Endothelial cell of umbilical vein (primary cell): Measurements from ENCODE around the gene STK24. TPM values are rescaled to one million over a fixed set of nuclear protein-coding genes. Genes with fewer than 3 reads are reported as not detected.

Experiments
- BruUV-seq: library from RNA; stranded (reverse); fragments of 400-500 nt; replicated peaks from 2 replicates; lab custom pipeline; 2021; lab: Mats Ljungman, UMichigan
- CTCF ChIA-PET: fragments of 300-600, 350-600 bp; sonication (Branson Sonifier 250); formaldehyde crosslinking; loops from one replicate; lab custom pipeline; 2021; ENCODE audit warnings: antibody characterized with exemption, inconsistent platforms; lab: Charles Lee
- POLR2A ChIA-PET: fragments of 300-600, 350-600 bp; sonication (Branson Sonifier 250); formaldehyde crosslinking; loops from one replicate; lab custom pipeline; 2021; ENCODE audit warnings: antibody characterized with exemption, inconsistent platforms; lab: Charles Lee
- DNase-seq: peaks from one replicate; pipeline ENCODE4 v3.0.0-alpha.2; 2011; ENCODE audit warnings: low read depth, low spot score
- FAIRE-seq: peaks from 2 replicates; lab custom pipeline; 2011; peaks lifted over from hg19 to GRCh38; lab: Jason Lieb, UNC
- H2AFZ ChIP-seq: 2 replicates; pipeline ENCODE4 v1.6.0; 2012; ENCODE audit warnings: low read depth, low read length, control low read depth, inconsistent platforms
- H3K27ac ChIP-seq: 2 replicates; pipeline ENCODE4 v1.5.1; 2011; ENCODE audit warnings: low read depth, mild to moderate bottlenecking, control low read depth, low read length, moderate library complexity; ENCODE audit not compliant: insufficient read depth
- H3K27me3 ChIP-seq, 2 experiments: 2 replicates each; pipeline versions ENCODE4 v1.6.0 to v1.6.1; 2011; ENCODE audit warnings: low read length in 2 of 2, mixed read lengths in 1 of 2; ENCODE audit not compliant: control insufficient read depth in 2 of 2, insufficient read depth in 2 of 2
- H3K36me3 ChIP-seq, 2 experiments: 2 replicates in 1 of 2; 3 replicates in 1 of 2; pipeline ENCODE4 v1.5.1; 2011; ENCODE audit warnings: low read length in 2 of 2, mild to moderate bottlenecking in 1 of 2, moderate library complexity in 1 of 2; ENCODE audit not compliant: control insufficient read depth in 2 of 2, insufficient read depth in 2 of 2; ENCODE audit errors: extremely low read depth in 1 of 2
- H3K4me1 ChIP-seq: 3 replicates; pipeline ENCODE4 v1.5.1; 2011; ENCODE audit warnings: mild to moderate bottlenecking, low read length; ENCODE audit not compliant: control insufficient read depth, insufficient read depth; ENCODE audit errors: extremely low read depth
- H3K4me2 ChIP-seq: 2 replicates; pipeline ENCODE4 v1.6.1; 2011; ENCODE audit warnings: low read length, control low read depth, mixed read lengths; ENCODE audit not compliant: insufficient read depth
- H3K4me3 ChIP-seq, 3 experiments: fragments of 200-600 bp in 1 of 3; sonication (generic), shearing (Covaris generic) in 1 of 3; replicated peaks in 1 of 3; 2 replicates each; pipeline ENCODE4 v1.5.1; 2011 to 2016; ENCODE audit warnings: control low read depth in 3 of 3, low read length in 3 of 3, mild to moderate bottlenecking in 2 of 3, inconsistent platforms in 1 of 3, low read depth in 1 of 3, moderate library complexity in 1 of 3; ENCODE audit not compliant: insufficient read depth in 1 of 3
- H3K79me2 ChIP-seq: 2 replicates; pipeline ENCODE4 v1.6.0; 2012; ENCODE audit warnings: low read length, inconsistent platforms; ENCODE audit not compliant: control insufficient read depth, insufficient read depth
- H3K9ac ChIP-seq: replicated peaks from 2 replicates; pipeline ENCODE3; 2011; ENCODE audit warnings: low read length, control low read depth; ENCODE audit not compliant: insufficient read depth; ENCODE audit errors: extremely low read depth
- H3K9me1 ChIP-seq: replicated peaks from 3 replicates; pipeline ENCODE4 v1.6.0; 2011; ENCODE audit warnings: mild to moderate bottlenecking, low read length; ENCODE audit not compliant: control insufficient read depth, insufficient read depth; ENCODE audit errors: extremely low read depth
- H3K9me3 ChIP-seq: replicated peaks from 2 replicates; pipeline ENCODE4 v1.5.1; 2012; ENCODE audit warnings: low read length, inconsistent platforms; ENCODE audit not compliant: control insufficient read depth, insufficient read depth
- H4K20me1 ChIP-seq: replicated peaks from 2 replicates; pipeline ENCODE3; 2011; ENCODE audit warnings: mild to moderate bottlenecking, low read length; ENCODE audit not compliant: control insufficient read depth, insufficient read depth; ENCODE audit errors: extremely low read depth
- EZH2 ChIP-seq: IDR thresholded peaks from 2 replicates; pipeline ENCODE4 v1.6.1; 2012; ENCODE audit warnings: borderline replicate concordance, low read depth, mild to moderate bottlenecking, moderate library complexity, low read length, inconsistent platforms; ENCODE audit not compliant: severe bottlenecking
- FOS ChIP-seq: IDR thresholded peaks from 2 replicates; pipeline ENCODE4 v1.6.1; 2011; ENCODE audit warnings: mild to moderate bottlenecking, low read length, moderate library complexity, borderline replicate concordance; ENCODE audit not compliant: insufficient read depth
- GATA2 ChIP-seq: IDR thresholded peaks from 2 replicates; pipeline ENCODE4 v1.7.0; 2011; ENCODE audit warnings: low read depth, mild to moderate bottlenecking, moderate library complexity, mixed read lengths, low read length; ENCODE audit not compliant: insufficient read length, insufficient read depth
- JUN ChIP-seq: IDR thresholded peaks from 2 replicates; pipeline ENCODE4 v1.6.1; 2011; ENCODE audit warnings: borderline replicate concordance, low read depth; ENCODE audit not compliant: insufficient read length, insufficient read depth
- MAX ChIP-seq: IDR thresholded peaks from 2 replicates; pipeline ENCODE4 v1.6.1; 2011; ENCODE audit not compliant: insufficient read depth, insufficient read length
- MYC ChIP-seq: IDR thresholded peaks from one replicate; pipeline ENCODE4 v1.6.1; 2011; ENCODE audit warnings: mild to moderate bottlenecking, low read depth, low read length
- POLR2A ChIP-seq: IDR thresholded peaks from 2 replicates; pipeline ENCODE4 v1.6.1; 2012; ENCODE audit warnings: low read depth, mild to moderate bottlenecking, control low read depth, low read length
- POLR2AphosphoS5 ChIP-seq: IDR thresholded peaks from 2 replicates; pipeline ENCODE4 v1.6.1; 2012; ENCODE audit warnings: low read depth, mild to moderate bottlenecking, control low read depth, low read length, moderate library complexity; ENCODE audit not compliant: insufficient read depth
- dilution Hi-C: fragments of 300-500 bp; cut with MboI; formaldehyde crosslinking; loops from one replicate; pipeline ENCODE4 v1.15.0; 2019; ENCODE audit warnings: low sequenced_read_pairs; ENCODE audit not compliant: extremely low pct_ligation_motif_present
- intact Hi-C: fragments of 100-400 bp; cut with micrococcal nuclease; formaldehyde crosslinking; loops from one replicate; pipeline ENCODE4 v1.10.0; 2022
- polyA plus RNA-seq, 4 experiments: library from polyadenylated mRNA; depleted of rRNA in 3 of 4; stranded (reverse) in 3 of 4; unstranded in 1 of 4; fragments of >200 nt; gene quantifications; 2 replicates each; pipeline versions ENCODE4 v1.2.1 to v1.2.3, GENCODE V29; 2011 to 2012; ENCODE audit warnings: missing spikeins in 1 of 4
- total RNA-seq: library from RNA; stranded (reverse); gene quantifications from 2 replicates; pipeline ENCODE4 v1.2.3, GENCODE V29; 2021
- TF ChIP-seq, protein P1 (sequence below), 2 donors: IDR thresholded peaks; 1 replicate in 1 of 2; 2 replicates in 1 of 2; pipeline ENCODE4 v1.5.1; 2011; ENCODE audit warnings: low read length in 2 of 2, mild to moderate bottlenecking in 2 of 2, moderate library complexity in 2 of 2, control low read depth in 1 of 2, inconsistent platforms in 1 of 2, low read depth in 1 of 2; ENCODE audit not compliant: insufficient read depth in 1 of 2; ENCODE audit errors: extremely low read depth in 1 of 2

STK24 gene
- total and polyA plus RNA-seq, 2 donors (not counting 3 experiments of a cell fraction or from before 2014, with no cell fraction given): 43.3 to 100 TPM

- H3K4me1 ChIP-seq: no peaks in the 10 kb centered on the region
- POLR2A ChIA-PET: no interaction called here
- TF ChIP-seq FOS (no peak), MYC (no peak), GATA2 (no peak), EZH2 (no peak), POLR2A (no peak), MAX (no peak), POLR2AphosphoS5 (no peak), JUN (no peak)
- TF ChIP-seq, protein P1, sequence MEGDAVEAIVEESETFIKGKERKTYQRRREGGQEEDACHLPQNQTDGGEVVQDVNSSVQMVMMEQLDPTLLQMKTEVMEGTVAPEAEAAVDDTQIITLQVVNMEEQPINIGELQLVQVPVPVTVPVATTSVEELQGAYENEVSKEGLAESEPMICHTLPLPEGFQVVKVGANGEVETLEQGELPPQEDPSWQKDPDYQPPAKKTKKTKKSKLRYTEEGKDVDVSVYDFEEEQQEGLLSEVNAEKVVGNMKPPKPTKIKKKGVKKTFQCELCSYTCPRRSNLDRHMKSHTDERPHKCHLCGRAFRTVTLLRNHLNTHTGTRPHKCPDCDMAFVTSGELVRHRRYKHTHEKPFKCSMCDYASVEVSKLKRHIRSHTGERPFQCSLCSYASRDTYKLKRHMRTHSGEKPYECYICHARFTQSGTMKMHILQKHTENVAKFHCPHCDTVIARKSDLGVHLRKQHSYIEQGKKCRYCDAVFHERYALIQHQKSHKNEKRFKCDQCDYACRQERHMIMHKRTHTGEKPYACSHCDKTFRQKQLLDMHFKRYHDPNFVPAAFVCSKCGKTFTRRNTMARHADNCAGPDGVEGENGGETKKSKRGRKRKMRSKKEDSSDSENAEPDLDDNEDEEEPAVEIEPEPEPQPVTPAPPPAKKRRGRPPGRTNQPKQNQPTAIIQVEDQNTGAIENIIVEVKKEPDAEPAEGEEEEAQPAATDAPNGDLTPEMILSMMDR (IDR thresholded peaks at IDR 0.05; ENCODE audit: extremely low read depth in 1 of 2, insufficient read depth in 1 of 2, low read depth in 1 of 2, low read length in 2 of 2): no peak
- H4K20me1 ChIP-seq: peaks cover 4% of the 10 kb centered on the region
- dilution Hi-C loops: no loop called here
- no peaks in the 10 kb centered on the region for H3K9me3 ChIP-seq
- no peak for FAIRE-seq
- H3K36me3 ChIP-seq: no peaks in the 10 kb centered on the region
- H3K4me3 ChIP-seq: no peak overlapping the region
- no peaks in the 10 kb centered on the region for H3K9me1 ChIP-seq
- no TSS peak for BruUV-seq
- DNase-seq: no peak
- H2AFZ ChIP-seq: no peak overlapping the region
- intact Hi-C loops: no loop called here
- no peak overlapping the region for H3K4me2 ChIP-seq
- no peak overlapping the region for H3K9ac ChIP-seq
- CTCF ChIA-PET: interaction anchor here (1.0 kb wide), 1 partner anchor 38 kb away, joined by 3 read pairs; no protein-coding TSS in a partner anchor
- H3K27me3 ChIP-seq: no peaks in the 10 kb centered on the region
- H3K79me2 ChIP-seq: peaks cover 100% of the 10 kb centered on the region
- no peak overlapping the region for H3K27ac ChIP-seq
Measured at GRCh38 chr13:98527526-98527925, 49.4 kb downstream of the STK24 start.
